OCI-LY3 (cell line): ENCODE data around the gene BMERB1.
"Not testable (repeated sequence)": the region's sequence is repeated elsewhere in the genome, so short reads cannot be mapped to it uniquely, and the experiment has no call there.

Experiments used
- H2AFZ ChIP-seq: fragments of 200-600, 300-600 bp; shearing (Covaris generic); 2 replicates; pipeline ENCODE4 v1.6.0; 2014; ENCODE audit warnings: antibody characterized with exemption, low read depth, low read length
- H3K27ac ChIP-seq: fragments of 200-600, 300-600 bp; sonication (generic); 2 replicates; pipeline ENCODE4 v1.5.1; 2014; ENCODE audit warnings: mild to moderate bottlenecking, low read length, moderate library complexity, mixed read lengths
- H3K27me3 ChIP-seq: fragments of 200-600, 300-600 bp; sonication (generic); 2 replicates; pipeline ENCODE4 v1.6.1; 2014; ENCODE audit warnings: low read depth, low read length, mixed read lengths
- H3K36me3 ChIP-seq: fragments of 200-600, 300-600 bp; sonication (generic); replicated peaks from 2 replicates; pipeline ENCODE3; 2014; ENCODE audit warnings: low read depth, low read length, mixed read lengths
- H3K4me1 ChIP-seq: fragments of 300-600, 200-600 bp; sonication (generic); 2 replicates; pipeline ENCODE4 v1.6.1; 2014; ENCODE audit warnings: low read length, mixed read lengths
- H3K4me2 ChIP-seq: fragments of 200-600, 300-600 bp; sonication (generic); 2 replicates; pipeline ENCODE4 v1.6.1; 2014; ENCODE audit warnings: low read length, mixed read lengths
- H3K4me3 ChIP-seq: fragments of 300-600, 200-600 bp; sonication (generic); 2 replicates; pipeline ENCODE4 v1.5.1; 2014; ENCODE audit warnings: antibody characterized with exemption, mild to moderate bottlenecking, low read length, moderate library complexity
- H3K79me2 ChIP-seq: fragments of 300-600, 200-600 bp; shearing (Covaris generic); 2 replicates; pipeline ENCODE4 v1.6.1; 2014; ENCODE audit warnings: mild to moderate bottlenecking, low read length, mixed read lengths
- H3K9ac ChIP-seq: fragments of 300-600, 200-600 bp; shearing (Covaris generic); 2 replicates; pipeline ENCODE4 v1.6.0; 2014; ENCODE audit warnings: mild to moderate bottlenecking, low read length, moderate library complexity
- H3K9me3 ChIP-seq: fragments of 200-600, 300-600 bp; shearing (Covaris generic); 2 replicates; pipeline ENCODE4 v1.6.1; 2014; ENCODE audit warnings: low read length, mixed read lengths; ENCODE audit not compliant: insufficient read depth
- H4K20me1 ChIP-seq: fragments of 200-600, 300-600 bp; sonication (generic); 2 replicates; pipeline ENCODE4 v1.6.1; 2016; ENCODE audit warnings: low read length, mixed read lengths; ENCODE audit not compliant: insufficient read depth
- CTCF ChIP-seq: fragments of 200-600, 300-600 bp; sonication (generic); IDR thresholded peaks from 2 replicates; pipeline ENCODE4 v1.5.1; 2014; ENCODE audit warnings: antibody characterized with exemption, low read length, low read depth
- EZH2phosphoT487 ChIP-seq: fragments of 200-600 bp; shearing (Covaris generic); IDR thresholded peaks from 2 replicates; pipeline ENCODE4 v1.6.1; 2018; ENCODE audit warnings: antibody characterized with exemption, mixed run types, low read depth

BMERB1 gene

GRCh38 chr16:15573274-15573895 lies 139.0 kb downstream of the BMERB1 start:
- Histone ChIP-seq H4K20me1 (no peaks in the 10 kb centered on the region), H3K27me3 (no peaks in the 10 kb centered on the region), H3K27ac (peak overlapping the region; percentile 36; the same call in 1 of the 2 replicates), H3K9me3 (peaks cover 19% of the 10 kb centered on the region; the same call in 1 of the 2 replicates), H3K9ac (no peak overlapping the region), H3K4me2 (peak overlapping the region; percentile 50), H2AFZ (peak overlapping the region; percentile 25; the same call in 1 of the 2 replicates), H3K4me1 (peaks cover 13% of the 10 kb centered on the region), H3K4me3 (peak overlapping the region; percentile 28; the same call in 1 of the 2 replicates), H3K36me3 (peaks cover 15% of the 10 kb centered on the region), H3K79me2 (no peaks in the 10 kb centered on the region)
- TF ChIP-seq EZH2phosphoT487: no peak
- TF ChIP-seq CTCF: no peak

- H2AFZ ChIP-seq, H4K20me1 ChIP-seq, H3K4me2 ChIP-seq, H3K79me2 ChIP-seq, H3K4me3 ChIP-seq, H3K27ac ChIP-seq, H3K9ac ChIP-seq, H3K27me3 ChIP-seq: not testable (repeated sequence)
- H3K36me3 ChIP-seq: peaks cover 15% of the 10 kb centered on the region
- H3K4me1 ChIP-seq: peaks cover 13% of the 10 kb centered on the region
- H3K9me3 ChIP-seq: peaks cover 19% of the 10 kb centered on the region; the same call in 1 of the 2 replicates
Measured at GRCh38 chr16:15573896-15574613, 139.7 kb downstream of the BMERB1 start.

- Histone ChIP-seq H4K20me1 (no peaks in the 10 kb centered on the region), H3K9me3 (peaks cover 19% of the 10 kb centered on the region; the same call in 1 of the 2 replicates), H3K27me3 (no peaks in the 10 kb centered on the region), H2AFZ (no peak overlapping the region), H3K4me1 (peaks cover 13% of the 10 kb centered on the region), H3K4me3 (no peak overlapping the region), H3K79me2 (no peaks in the 10 kb centered on the region), H3K27ac (no peak overlapping the region), H3K9ac (no peak overlapping the region), H3K36me3 (peaks cover 15% of the 10 kb centered on the region), H3K4me2 (no peak overlapping the region)
- TF ChIP-seq EZH2phosphoT487 (no peak), CTCF (no peak)
Measured at GRCh38 chr16:15574614-15574948, 140.2 kb downstream of the BMERB1 start.

GRCh38 chr16:15575293-15576049 lies 141.1 kb downstream of the BMERB1 start:
- no peak for TF ChIP-seq CTCF
- no peak for TF ChIP-seq EZH2phosphoT487
- no peaks in the 10 kb centered on the region for H3K27me3 ChIP-seq
- no peak overlapping the region for H3K4me2 ChIP-seq
- no peak overlapping the region for H3K9ac ChIP-seq
- no peak overlapping the region for H3K27ac ChIP-seq
- no peak overlapping the region for H2AFZ ChIP-seq
- peaks cover 15% of the 10 kb centered on the region for H3K36me3 ChIP-seq
- H4K20me1 ChIP-seq: no peaks in the 10 kb centered on the region
- H3K4me1 ChIP-seq: peaks cover 13% of the 10 kb centered on the region
- peaks cover 19% of the 10 kb centered on the region; the same call in 1 of the 2 replicates for H3K9me3 ChIP-seq
- H3K79me2 ChIP-seq: no peaks in the 10 kb centered on the region
- H3K4me3 ChIP-seq: no peak overlapping the region
